H9 (cell line): ENCODE measurements around the gene TPRX2. TPM values are rescaled to one million over a fixed set of nuclear protein-coding genes. Genes with fewer than 3 reads are reported as not detected.

ENCODE experiments used
- DNase-seq: peaks from one replicate; pipeline ENCODE4 v3.0.0-alpha.2; 2017
- H2AFZ ChIP-seq: one replicate; pipeline ENCODE4 v1.6.1; 2013; ENCODE audit warnings: mild to moderate bottlenecking, low read length, control low read depth, moderate library complexity
- H2AK5ac ChIP-seq: 2 replicates; pipeline ENCODE4 v1.6.1; 2013; ENCODE audit warnings: low read length, control low read depth, mixed read lengths; ENCODE audit not compliant: insufficient read length
- H2BK120ac ChIP-seq: one replicate; pipeline ENCODE4 v1.6.1; 2013; ENCODE audit warnings: low read depth, mild to moderate bottlenecking, low read length, control low read depth, inconsistent platforms; ENCODE audit not compliant: poor library complexity, severe bottlenecking
- H2BK12ac ChIP-seq: 2 replicates; pipeline ENCODE4 v1.6.1; 2013; ENCODE audit warnings: low read length, control low read depth, mixed read lengths, low read depth; ENCODE audit not compliant: insufficient read length
- H2BK15ac ChIP-seq: 2 replicates; pipeline ENCODE4 v1.6.1; 2013; ENCODE audit warnings: low read depth, low read length, control low read depth
- H2BK20ac ChIP-seq: one replicate; pipeline ENCODE4 v1.6.1; 2013; ENCODE audit warnings: low read depth, mild to moderate bottlenecking, low read length, control low read depth, inconsistent platforms; ENCODE audit not compliant: poor library complexity, severe bottlenecking
- H2BK5ac ChIP-seq: 2 replicates; pipeline ENCODE4 v1.6.1; 2013; ENCODE audit warnings: low read length, control low read depth, mixed read lengths; ENCODE audit not compliant: insufficient read length
- H3K14ac ChIP-seq: 2 replicates; pipeline ENCODE4 v1.6.1; 2013; ENCODE audit warnings: low read length, control low read depth; ENCODE audit not compliant: insufficient read depth
- H3K18ac ChIP-seq: 2 replicates; pipeline ENCODE4 v1.6.1; 2013; ENCODE audit warnings: low read depth, mild to moderate bottlenecking, mixed read lengths, low read length, control low read depth; ENCODE audit not compliant: insufficient read length
- H3K23ac ChIP-seq: 2 replicates; pipeline ENCODE4 v1.6.1; 2013; ENCODE audit warnings: low read length, control low read depth, mixed read lengths, low read depth; ENCODE audit not compliant: insufficient read length
- H3K23me2 ChIP-seq: 2 replicates; pipeline ENCODE4 v1.6.1; 2013; ENCODE audit warnings: low read depth, mild to moderate bottlenecking, mixed read lengths, low read length, control low read depth; ENCODE audit not compliant: insufficient read length, poor library complexity, severe bottlenecking
- H3K27ac ChIP-seq: 2 replicates; pipeline ENCODE4 v1.5.1; 2013; ENCODE audit warnings: low read length, control low read depth, mixed read lengths, low read depth; ENCODE audit not compliant: insufficient read length
- H3K27me3 ChIP-seq: 2 replicates; pipeline ENCODE4 v1.6.1; 2013; ENCODE audit warnings: low read length, control low read depth, inconsistent platforms; ENCODE audit not compliant: insufficient read depth
- H3K4ac ChIP-seq: 2 replicates; pipeline ENCODE4 v1.6.1; 2013; ENCODE audit warnings: low read depth, mild to moderate bottlenecking, control low read depth, inconsistent platforms, low read length, moderate library complexity
- H3K4me1 ChIP-seq: 2 replicates; pipeline ENCODE4 v1.6.1; 2013; ENCODE audit warnings: low read length, control low read depth, inconsistent platforms; ENCODE audit not compliant: insufficient read depth
- H3K4me2 ChIP-seq: 2 replicates; pipeline ENCODE4 v1.6.1; 2013; ENCODE audit warnings: low read length, control low read depth, mixed read lengths; ENCODE audit not compliant: insufficient read length, insufficient read depth
- H3K56ac ChIP-seq: 2 replicates; pipeline ENCODE4 v1.6.1; 2013; ENCODE audit warnings: low read depth, mild to moderate bottlenecking, mixed read lengths, low read length, control low read depth; ENCODE audit not compliant: insufficient read length
- H3K79me1 ChIP-seq: 2 replicates; pipeline ENCODE4 v1.6.1; 2013; ENCODE audit warnings: low read depth, mild to moderate bottlenecking, moderate library complexity, low read length, control low read depth, inconsistent platforms; ENCODE audit not compliant: insufficient read depth, poor library complexity, severe bottlenecking
- H3K79me2 ChIP-seq: 2 replicates; pipeline ENCODE4 v1.6.1; 2013; ENCODE audit warnings: low read length, control low read depth, inconsistent platforms; ENCODE audit not compliant: insufficient read depth
- H3K9ac ChIP-seq: 2 replicates; pipeline ENCODE4 v1.6.1; 2013; ENCODE audit warnings: low read length, control low read depth, mixed read lengths; ENCODE audit not compliant: insufficient read length; ENCODE audit errors: extremely low read depth
- H3K9me3 ChIP-seq: one replicate; pipeline ENCODE4 v1.6.1; 2013; ENCODE audit warnings: low read depth, low read length, inconsistent platforms; ENCODE audit not compliant: control insufficient read depth
- H3T11ph ChIP-seq: one replicate; pipeline ENCODE4 v1.6.1; 2013; ENCODE audit warnings: mild to moderate bottlenecking, low read length, control low read depth, inconsistent platforms
- H4K20me1 ChIP-seq: one replicate; pipeline ENCODE4 v1.6.1; 2013; ENCODE audit not compliant: control insufficient read depth, insufficient read length, insufficient read depth
- H4K5ac ChIP-seq: 2 replicates; pipeline ENCODE4 v1.6.1; 2013; ENCODE audit warnings: low read depth, mild to moderate bottlenecking, mixed read lengths, low read length, control low read depth; ENCODE audit not compliant: insufficient read length
- H4K8ac ChIP-seq: replicated peaks from 2 replicates; pipeline ENCODE4 v1.6.1; 2013; ENCODE audit warnings: low read length, control low read depth, mixed read lengths, low read depth; ENCODE audit not compliant: insufficient read length
- H4K91ac ChIP-seq: 2 replicates; pipeline ENCODE4 v1.6.1; 2013; ENCODE audit warnings: low read depth, mild to moderate bottlenecking, moderate library complexity, mixed read lengths, low read length, control low read depth; ENCODE audit not compliant: insufficient read length
- H3K27ac Mint-ChIP-seq, 3 experiments: 2 replicates in 2 of 3; 3 replicates in 1 of 3; pipeline ENCODE4 v1.8.0; 2020 to 2021; ENCODE audit warnings: mixed read lengths in 3 of 3, mild to moderate bottlenecking in 1 of 3, moderate library complexity in 1 of 3
- H3K27me3 Mint-ChIP-seq: 2 replicates; pipeline ENCODE4 v1.8.0; 2021; ENCODE audit warnings: low read depth, mild to moderate bottlenecking, moderate library complexity, mixed read lengths
- H3K36me3 Mint-ChIP-seq, 3 experiments: 2 replicates in 2 of 3; 3 replicates in 1 of 3; pipeline ENCODE4 v1.8.0; 2020 to 2021; ENCODE audit warnings: low read depth in 3 of 3, mixed read lengths in 3 of 3; ENCODE audit not compliant: insufficient read depth in 1 of 3
- H3K4me1 Mint-ChIP-seq, 2 experiments: 2 replicates each; pipeline ENCODE4 v1.8.0; 2020; ENCODE audit warnings: mixed read lengths in 2 of 2
- H3K4me3 Mint-ChIP-seq, 2 experiments: 2 replicates in 1 of 2; 3 replicates in 1 of 2; pipeline ENCODE4 v1.8.0; 2020 to 2021; ENCODE audit warnings: mild to moderate bottlenecking in 2 of 2, mixed read lengths in 2 of 2, moderate library complexity in 1 of 2
- H3K9me3 Mint-ChIP-seq, 2 experiments: 2 replicates in 1 of 2; 3 replicates in 1 of 2; pipeline ENCODE4 v1.8.0; 2020; ENCODE audit warnings: mild to moderate bottlenecking in 2 of 2, mixed read lengths in 2 of 2, moderate library complexity in 1 of 2
- WGBS: extraction: QIAGEN DNeasy Blood & Tissue Kit; methylation state at CpG from one replicate; pipeline ENCODE4 v1.1.7; 2013; ENCODE audit warnings: missing lambda C conversion rate, low lambda C conversion rate, mixed read lengths; ENCODE audit not compliant: insufficient read length; ENCODE audit errors: extremely low coverage; 5-methylcytosine and 5-hydroxymethylcytosine counted together
- total RNA-seq: library from RNA; stranded (reverse); gene quantifications from 2 replicates; pipeline ENCODE4 v1.2.1, GENCODE V29; 2021
- TF ChIP-seq, protein P1 (sequence below): fragments of 200-600 bp; sonication (generic); conservative IDR thresholded peaks from 3 replicates; pipeline ENCODE4 v1.8.0; 2021; ENCODE audit warnings: antibody characterized with exemption, mild to moderate bottlenecking

Gene TPRX2
- total RNA-seq, 1 experiment from 2014 or later: not detected

DNA sequence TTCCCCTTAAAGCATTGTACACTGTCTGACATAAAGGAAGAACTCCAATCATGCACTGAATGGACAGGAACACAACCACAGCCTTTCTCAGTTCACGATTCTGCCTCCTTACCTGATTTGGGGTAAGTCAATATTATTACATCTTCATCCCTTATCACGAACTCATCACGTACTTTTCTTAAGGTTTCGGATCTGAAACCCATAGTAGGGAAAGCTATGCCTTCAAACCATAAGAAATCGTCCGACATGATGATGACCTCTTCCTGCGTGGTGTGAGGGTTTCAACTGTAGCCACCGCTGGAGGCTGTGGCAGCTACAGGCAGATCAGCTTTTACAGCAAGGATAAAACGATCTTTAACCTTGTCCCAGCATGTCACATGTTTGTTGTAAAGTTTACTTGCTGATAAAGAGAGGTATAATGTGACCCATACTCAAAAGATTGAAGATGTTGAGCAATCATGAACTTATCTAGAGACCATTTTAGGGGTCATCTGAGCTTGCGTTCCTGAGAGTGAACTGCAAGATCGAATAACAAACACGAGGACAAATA, 27.1 kb downstream of the TPRX2 start, which contains the start of gene SULT2A1:
SULT2A1 (minus strand) TSS at position 306 of the 550 bp plus-strand sequence; CDS start at position 248, 58 bp downstream.
- Mint-ChIP-seq H3K4me1 (peaks cover 6 to 8% of the 10 kb centered on the region in 2 experiments; a peak in 2 of 4 replicates), H3K9me3 (no peaks in the 10 kb centered on the region; a peak in 1 of 5 replicates), H3K27ac (no peak within 1 kb of the TSS; a peak in 1 of 7 replicates), H3K27me3 (no peaks in the 10 kb centered on the region; the same call in none of the 2 replicates), H3K4me3 (no peak within 1 kb of the TSS), H3K36me3 (no peaks in the 10 kb centered on the region)
- no peak within 1 kb of the TSS for H3K27ac ChIP-seq
- H3K27me3 ChIP-seq: no peaks in the 10 kb centered on the region
- H3K4ac ChIP-seq: no peak within 1 kb of the TSS
- no peaks in the 10 kb centered on the region for H3K79me1 ChIP-seq
- H4K5ac ChIP-seq: no peak within 1 kb of the TSS
- no peak within 1 kb of the TSS for H3K4me2 ChIP-seq
- H3K23me2 ChIP-seq: no peaks in the 10 kb centered on the region
- H4K20me1 ChIP-seq: no peaks in the 10 kb centered on the region
- no peak within 1 kb of the TSS for H2AFZ ChIP-seq
- H3K9me3 ChIP-seq: no peaks in the 10 kb centered on the region
- H4K91ac ChIP-seq: no peak within 1 kb of the TSS
- TF ChIP-seq, protein P1, sequence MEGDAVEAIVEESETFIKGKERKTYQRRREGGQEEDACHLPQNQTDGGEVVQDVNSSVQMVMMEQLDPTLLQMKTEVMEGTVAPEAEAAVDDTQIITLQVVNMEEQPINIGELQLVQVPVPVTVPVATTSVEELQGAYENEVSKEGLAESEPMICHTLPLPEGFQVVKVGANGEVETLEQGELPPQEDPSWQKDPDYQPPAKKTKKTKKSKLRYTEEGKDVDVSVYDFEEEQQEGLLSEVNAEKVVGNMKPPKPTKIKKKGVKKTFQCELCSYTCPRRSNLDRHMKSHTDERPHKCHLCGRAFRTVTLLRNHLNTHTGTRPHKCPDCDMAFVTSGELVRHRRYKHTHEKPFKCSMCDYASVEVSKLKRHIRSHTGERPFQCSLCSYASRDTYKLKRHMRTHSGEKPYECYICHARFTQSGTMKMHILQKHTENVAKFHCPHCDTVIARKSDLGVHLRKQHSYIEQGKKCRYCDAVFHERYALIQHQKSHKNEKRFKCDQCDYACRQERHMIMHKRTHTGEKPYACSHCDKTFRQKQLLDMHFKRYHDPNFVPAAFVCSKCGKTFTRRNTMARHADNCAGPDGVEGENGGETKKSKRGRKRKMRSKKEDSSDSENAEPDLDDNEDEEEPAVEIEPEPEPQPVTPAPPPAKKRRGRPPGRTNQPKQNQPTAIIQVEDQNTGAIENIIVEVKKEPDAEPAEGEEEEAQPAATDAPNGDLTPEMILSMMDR: no peak
- no CpG with 5 or more reads among the region's 12 CpGs for WGBS
- no peak within 1 kb of the TSS for H2BK5ac ChIP-seq
- no peak within 1 kb of the TSS for H3K23ac ChIP-seq
- H4K8ac ChIP-seq: no peak within 1 kb of the TSS
- no peak for DNase-seq
- H3K9ac ChIP-seq: no peak within 1 kb of the TSS
- no peak within 1 kb of the TSS for H2BK12ac ChIP-seq
- no peak within 1 kb of the TSS for H2AK5ac ChIP-seq
- H2BK20ac ChIP-seq: no peak within 1 kb of the TSS
- no peak within 1 kb of the TSS for H3T11ph ChIP-seq
- H3K14ac ChIP-seq: no peak within 1 kb of the TSS
- H2BK120ac ChIP-seq: no peak within 1 kb of the TSS
- no peak within 1 kb of the TSS for H2BK15ac ChIP-seq
- no peak within 1 kb of the TSS for H3K18ac ChIP-seq
- no peaks in the 10 kb centered on the region for H3K4me1 ChIP-seq
- H3K56ac ChIP-seq: no peak within 1 kb of the TSS
- no peaks in the 10 kb centered on the region for H3K79me2 ChIP-seq
